Transverse colon (tissue), 4 donors: ENCODE results near the gene TUBD1.

Experiments used
- CTCF ChIP-seq, 5 experiments: fragments of 200-600 bp in 3 of 5; fragments of 450-650 bp in 2 of 5; sonication (generic) in 3 of 5; IDR thresholded peaks; 1 replicate in 2 of 5; 2 replicates in 3 of 5; pipeline ENCODE4 v1.5.1; 2016 to 2017; ENCODE audit warnings: antibody characterized with exemption in 5 of 5, inconsistent platforms in 3 of 5, mild to moderate bottlenecking in 2 of 5, moderate library complexity in 1 of 5
- EP300 ChIP-seq: sonication (generic); formaldehyde crosslinking; IDR thresholded peaks from one replicate; pipeline ENCODE4 v1.6.1; 2017; ENCODE audit warnings: antibody characterized with exemption, low read depth
- POLR2A ChIP-seq: fragments of 450-650 bp; IDR thresholded peaks from one replicate; pipeline ENCODE4 v1.6.1; 2016; ENCODE audit warnings: antibody characterized with exemption, mild to moderate bottlenecking, moderate library complexity
- POLR2AphosphoS5 ChIP-seq, 3 donors: sonication (generic); formaldehyde crosslinking; IDR thresholded peaks; one replicate each; pipeline ENCODE4 v1.6.1; 2016; ENCODE audit warnings: antibody characterized with exemption in 3 of 3

GRCh38 chr17:59826706-59827453, 65.9 kb downstream of the TUBD1 start:
- TF ChIP-seq POLR2A (no peak), CTCF (IDR thresholded peaks at IDR 0.05) (no peak), EP300 (no peak), POLR2AphosphoS5 (IDR thresholded peaks at IDR 0.05) (no peak)
